GM11168 (cell line): ENCODE data around the gene HDGF.

Experiments
- in situ Hi-C: fragments of 300-500 bp; cut with MboI; formaldehyde crosslinking; loops from one replicate; pipeline ENCODE4 v1.12.0; 2022; ENCODE audit warnings: low sequenced_read_pairs; ENCODE audit not compliant: unreplicated experiment

HDGF gene

GRCh38 chr1:156728599-156729462, 22.6 kb downstream of the HDGF start, which contains the start of gene ISG20L2:
ISG20L2 (minus strand) TSS chr1:156728766; CDS start chr1:156727652, 1,114 bp downstream.
- in situ Hi-C loops, result no loop called here

- in situ Hi-C loops, result no loop called here
These were observed 23.4 kb downstream of the HDGF start, which contains the start of gene METTL25B for GRCh38 chr1:156727926-156728598. METTL25B (plus strand) TSS chr1:156728469; CDS start chr1:156729105, 636 bp downstream.

- in situ Hi-C loops, result no loop called here
These were observed 24.0 kb downstream of the HDGF start for GRCh38 chr1:156727492-156727891.

- in situ Hi-C loops, result no loop called here
These were observed 24.8 kb downstream of the HDGF start for GRCh38 chr1:156726549-156727226.

GRCh38 chr1:156725683-156726280, 25.7 kb downstream of the HDGF start:
- in situ Hi-C loops, result no loop called here

- in situ Hi-C loops, result no loop called here
These were observed 29.9 kb downstream of the HDGF start for GRCh38 chr1:156721535-156721934.

GRCh38 chr1:156721131-156721530, 30.3 kb downstream of the HDGF start:
- in situ Hi-C loops, result no loop called here

- in situ Hi-C loops, result no loop called here
These were observed 34.1 kb downstream of the HDGF start for GRCh38 chr1:156717351-156717750.

- in situ Hi-C loops, result no loop called here
These were observed 36.6 kb downstream of the HDGF start for GRCh38 chr1:156714830-156715229.

GRCh38 chr1:156712626-156713025, 38.8 kb downstream of the HDGF start:
- in situ Hi-C loops, result no loop called here

- in situ Hi-C loops, result no loop called here
These were observed 40.3 kb downstream of the HDGF start for GRCh38 chr1:156711011-156711817.

- in situ Hi-C loops, result no loop called here
These were observed 41.6 kb downstream of the HDGF start for GRCh38 chr1:156709757-156710489.

- in situ Hi-C loops, result no loop called here
These were observed 42.4 kb downstream of the HDGF start for GRCh38 chr1:156709031-156709430.

GRCh38 chr1:156708218-156708661, 43.2 kb downstream of the HDGF start:
- in situ Hi-C loops, result no loop called here

GRCh38 chr1:156707417-156708217, 43.9 kb downstream of the HDGF start:
- in situ Hi-C loops, result no loop called here

GRCh38 chr1:156706657-156707416, 44.6 kb downstream of the HDGF start:
- in situ Hi-C loops, result no loop called here

- in situ Hi-C loops, result no loop called here
These were observed 45.4 kb downstream of the HDGF start for GRCh38 chr1:156705918-156706656.
